ENCODE data around the gene PCDH19.

The PCDH19 gene

GRCh38 chrX:100319716-100320115 is 90.4 kb downstream of the PCDH19 start:
- no peak for ATAC-seq (replicated peaks; ENCODE audit: extremely low read depth, poor library complexity, severe bottlenecking)
- no peak for DNase-seq (ENCODE audit: low spot score in 2 of 2)
- no peaks in the 10 kb centered on the region for H3K27me3 Mint-ChIP-seq
- H3K36me3 Mint-ChIP-seq (ENCODE audit: insufficient read depth), result no peaks in the 10 kb centered on the region
- no peak overlapping the region for H3K27ac Mint-ChIP-seq (ENCODE audit: low read depth)
- no peaks in the 10 kb centered on the region for H3K4me1 Mint-ChIP-seq
- H3K4me3 Mint-ChIP-seq, result no peak overlapping the region
- peaks cover 8% of the 10 kb centered on the region for H3K9me3 Mint-ChIP-seq

GRCh38 chrX:100316987-100317386 is 93.1 kb downstream of the PCDH19 start:
- DNase-seq (ENCODE audit: low spot score in 2 of 2) (no peak), ATAC-seq (replicated peaks; ENCODE audit: extremely low read depth, poor library complexity, severe bottlenecking) (no peak)
- Mint-ChIP-seq H3K9me3 (peaks cover 8% of the 10 kb centered on the region), H3K36me3 (ENCODE audit: insufficient read depth) (no peaks in the 10 kb centered on the region), H3K4me3 (no peak overlapping the region), H3K27ac (ENCODE audit: low read depth) (no peak overlapping the region), H3K27me3 (no peaks in the 10 kb centered on the region), H3K4me1 (no peaks in the 10 kb centered on the region)

GRCh38 chrX:100315566-100315965 is 94.5 kb downstream of the PCDH19 start:
- ATAC-seq (replicated peaks; ENCODE audit: extremely low read depth, poor library complexity, severe bottlenecking), result no peak
- no peak overlapping the region for H3K4me3 Mint-ChIP-seq
- no peaks in the 10 kb centered on the region for H3K4me1 Mint-ChIP-seq
- no peaks in the 10 kb centered on the region for H3K27me3 Mint-ChIP-seq
- no peaks in the 10 kb centered on the region for H3K36me3 Mint-ChIP-seq (ENCODE audit: insufficient read depth)
- DNase-seq (ENCODE audit: low spot score in 2 of 2), result no peak
- H3K9me3 Mint-ChIP-seq, result peaks cover 8% of the 10 kb centered on the region
- H3K27ac Mint-ChIP-seq (ENCODE audit: low read depth), result no peak overlapping the region

- Mint-ChIP-seq H3K9me3 (no peaks in the 10 kb centered on the region), H3K36me3 (ENCODE audit: insufficient read depth) (no peaks in the 10 kb centered on the region), H3K27ac (ENCODE audit: low read depth) (no peak overlapping the region), H3K4me3 (no peak overlapping the region), H3K27me3 (no peaks in the 10 kb centered on the region), H3K4me1 (no peaks in the 10 kb centered on the region)
- DNase-seq (ENCODE audit: low spot score in 2 of 2) (no peak), ATAC-seq (replicated peaks; ENCODE audit: extremely low read depth, poor library complexity, severe bottlenecking) (no peak)
Measured at GRCh38 chrX:100299559-100299958, 110.5 kb downstream of the PCDH19 start.

GRCh38 chrX:100297728-100298127 is 112.3 kb downstream of the PCDH19 start:
- Mint-ChIP-seq H3K4me1 (no peaks in the 10 kb centered on the region), H3K36me3 (ENCODE audit: insufficient read depth) (no peaks in the 10 kb centered on the region), H3K4me3 (no peak overlapping the region), H3K9me3 (no peaks in the 10 kb centered on the region), H3K27me3 (no peaks in the 10 kb centered on the region), H3K27ac (ENCODE audit: low read depth) (no peak overlapping the region)
- ATAC-seq (replicated peaks; ENCODE audit: extremely low read depth, poor library complexity, severe bottlenecking) (no peak), DNase-seq (ENCODE audit: low spot score in 2 of 2) (no peak)

GRCh38 chrX:100296183-100296753 is 113.8 kb downstream of the PCDH19 start:
- Mint-ChIP-seq H3K4me1 (no peaks in the 10 kb centered on the region), H3K27ac (ENCODE audit: low read depth) (no peak overlapping the region), H3K27me3 (no peaks in the 10 kb centered on the region), H3K36me3 (ENCODE audit: insufficient read depth) (no peaks in the 10 kb centered on the region), H3K4me3 (no peak overlapping the region), H3K9me3 (no peaks in the 10 kb centered on the region)
- DNase-seq (ENCODE audit: low spot score in 2 of 2) (no peak), ATAC-seq (replicated peaks; ENCODE audit: extremely low read depth, poor library complexity, severe bottlenecking) (no peak)

GRCh38 chrX:100294965-100295364 is 115.1 kb downstream of the PCDH19 start:
- Mint-ChIP-seq H3K9me3 (no peaks in the 10 kb centered on the region), H3K27me3 (no peaks in the 10 kb centered on the region)

GRCh38 chrX:100289066-100289558 is 121.0 kb downstream of the PCDH19 start:
- H3K4me3 Mint-ChIP-seq, result no peak overlapping the region
- no peaks in the 10 kb centered on the region for H3K4me1 Mint-ChIP-seq
- no peaks in the 10 kb centered on the region for H3K27me3 Mint-ChIP-seq
- no peaks in the 10 kb centered on the region for H3K36me3 Mint-ChIP-seq (ENCODE audit: insufficient read depth)
- H3K9me3 Mint-ChIP-seq, result no peaks in the 10 kb centered on the region
- no peak overlapping the region for H3K27ac Mint-ChIP-seq (ENCODE audit: low read depth)
- ATAC-seq (replicated peaks; ENCODE audit: extremely low read depth, poor library complexity, severe bottlenecking) (no peak), DNase-seq (ENCODE audit: low spot score in 2 of 2) (no peak)

More at GRCh38 chrX:100294965-100295364, 115.1 kb downstream of the PCDH19 start:
- Mint-ChIP-seq H3K4me1 (no peaks in the 10 kb centered on the region), H3K36me3 (ENCODE audit: insufficient read depth) (no peaks in the 10 kb centered on the region), H3K4me3 (no peak overlapping the region), H3K27ac (ENCODE audit: low read depth) (no peak overlapping the region)
- DNase-seq (ENCODE audit: low spot score in 2 of 2), result no peak
- ATAC-seq (replicated peaks; ENCODE audit: extremely low read depth, poor library complexity, severe bottlenecking), result no peak

GRCh38 chrX:100277231-100277630 is 132.8 kb downstream of the PCDH19 start:
- no peak for ATAC-seq (replicated peaks; ENCODE audit: extremely low read depth, poor library complexity, severe bottlenecking)

GRCh38 chrX:100274916-100275315 is 135.2 kb downstream of the PCDH19 start:
- Mint-ChIP-seq H3K9me3 (no peaks in the 10 kb centered on the region), H3K4me3 (no peak overlapping the region), H3K27me3 (no peaks in the 10 kb centered on the region), H3K36me3 (ENCODE audit: insufficient read depth) (no peaks in the 10 kb centered on the region), H3K27ac (ENCODE audit: low read depth) (no peak overlapping the region), H3K4me1 (no peaks in the 10 kb centered on the region)
- DNase-seq (ENCODE audit: low spot score in 2 of 2) (no peak), ATAC-seq (replicated peaks; ENCODE audit: extremely low read depth, poor library complexity, severe bottlenecking) (no peak)

More at GRCh38 chrX:100277231-100277630, 132.8 kb downstream of the PCDH19 start:
- H3K27ac Mint-ChIP-seq (ENCODE audit: low read depth), result no peak overlapping the region
- no peaks in the 10 kb centered on the region for H3K27me3 Mint-ChIP-seq
- H3K4me3 Mint-ChIP-seq, result no peak overlapping the region
- H3K36me3 Mint-ChIP-seq (ENCODE audit: insufficient read depth), result no peaks in the 10 kb centered on the region
- no peaks in the 10 kb centered on the region for H3K4me1 Mint-ChIP-seq
- peaks cover 9% of the 10 kb centered on the region for H3K9me3 Mint-ChIP-seq
- no peak for DNase-seq (ENCODE audit: low spot score in 2 of 2)

- no peak for DNase-seq (ENCODE audit: low spot score in 2 of 2)
- Mint-ChIP-seq H3K4me3 (no peak overlapping the region), H3K4me1 (no peaks in the 10 kb centered on the region), H3K27ac (ENCODE audit: low read depth) (no peak overlapping the region), H3K27me3 (no peaks in the 10 kb centered on the region), H3K36me3 (ENCODE audit: insufficient read depth) (no peaks in the 10 kb centered on the region), H3K9me3 (peaks cover 8% of the 10 kb centered on the region)
- ATAC-seq (replicated peaks; ENCODE audit: extremely low read depth, poor library complexity, severe bottlenecking), result no peak
Measured at GRCh38 chrX:100265179-100265578, 144.9 kb downstream of the PCDH19 start.

GRCh38 chrX:100264200-100264599 is 145.9 kb downstream of the PCDH19 start:
- Mint-ChIP-seq H3K27me3 (no peaks in the 10 kb centered on the region), H3K9me3 (peaks cover 8% of the 10 kb centered on the region), H3K36me3 (ENCODE audit: insufficient read depth) (no peaks in the 10 kb centered on the region), H3K4me3 (no peak overlapping the region), H3K27ac (ENCODE audit: low read depth) (no peak overlapping the region), H3K4me1 (no peaks in the 10 kb centered on the region)
- ATAC-seq (replicated peaks; ENCODE audit: extremely low read depth, poor library complexity, severe bottlenecking) (no peak), DNase-seq (ENCODE audit: low spot score in 2 of 2) (no peak)

- DNase-seq (ENCODE audit: low spot score in 2 of 2) (no peak), ATAC-seq (replicated peaks; ENCODE audit: extremely low read depth, poor library complexity, severe bottlenecking) (no peak)
- H3K9me3 Mint-ChIP-seq, result peaks cover 8% of the 10 kb centered on the region
- H3K27ac Mint-ChIP-seq (ENCODE audit: low read depth), result no peak overlapping the region
- H3K27me3 Mint-ChIP-seq, result no peaks in the 10 kb centered on the region
- H3K4me3 Mint-ChIP-seq, result no peak overlapping the region
- no peaks in the 10 kb centered on the region for H3K36me3 Mint-ChIP-seq (ENCODE audit: insufficient read depth)
- no peaks in the 10 kb centered on the region for H3K4me1 Mint-ChIP-seq
Measured at GRCh38 chrX:100263650-100264049, 146.4 kb downstream of the PCDH19 start.
